ENCODE results near the gene NAV2. TPM values are rescaled to one million over a fixed set of nuclear protein-coding genes. Genes with fewer than 3 reads are reported as not detected.

The NAV2 gene
- total RNA-seq, 2 experiments from 2014 or later, result 2.9 to 4.1 TPM

- H3K9me3 Mint-ChIP-seq, result no peaks in the 10 kb centered on the region
- no peaks in the 10 kb centered on the region for H3K36me3 Mint-ChIP-seq
- ATAC-seq (ENCODE audit: low read depth), result no peak
- DNase-seq, result no peak
- POLR2A ChIA-PET, result no interaction called here
- no peak overlapping the region for H3K27ac Mint-ChIP-seq
- H3K4me3 Mint-ChIP-seq, result no peak overlapping the region
- H3K27me3 Mint-ChIP-seq, result no peaks in the 10 kb centered on the region
- H3K4me1 Mint-ChIP-seq, result no peaks in the 10 kb centered on the region
These were observed 133.0 kb downstream of the NAV2 start for GRCh38 chr11:19845626-19846025.

DNA sequence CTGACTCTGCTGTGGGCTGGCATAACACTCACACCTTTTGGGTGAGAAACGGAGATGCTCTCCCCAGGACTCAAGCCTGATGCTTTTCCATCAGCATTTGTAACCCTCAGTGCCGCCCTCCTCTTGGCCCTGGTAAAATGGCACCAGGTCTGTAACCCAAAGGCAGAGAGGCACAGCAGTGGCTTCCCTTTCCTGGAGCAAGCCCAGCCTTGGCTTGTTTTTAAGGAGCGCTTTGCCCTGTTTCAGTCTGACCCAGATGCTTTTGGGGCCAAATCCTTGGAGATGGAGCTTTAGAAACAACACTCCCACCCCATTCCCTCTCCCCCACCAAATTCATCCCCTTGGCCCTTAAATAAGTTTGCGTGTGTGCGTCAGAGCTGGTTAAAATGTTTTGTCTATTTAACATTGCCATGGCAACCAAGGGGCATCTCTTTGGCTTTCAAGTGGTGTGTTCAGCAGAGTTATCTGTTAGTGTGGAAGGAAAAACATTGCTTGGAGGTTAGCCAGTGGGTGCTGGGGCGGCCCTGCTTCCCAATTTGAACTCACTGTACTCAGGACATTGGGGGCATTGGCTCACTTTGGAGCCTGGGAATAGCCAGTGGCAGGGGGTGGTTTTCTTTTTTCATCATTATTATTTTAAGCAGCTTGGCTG, 134.1 kb downstream of the NAV2 start:
- no peak for ATAC-seq (ENCODE audit: low read depth)
- Mint-ChIP-seq H3K36me3 (no peaks in the 10 kb centered on the region), H3K27ac (no peak overlapping the region), H3K4me1 (no peaks in the 10 kb centered on the region), H3K4me3 (no peak overlapping the region), H3K27me3 (no peaks in the 10 kb centered on the region), H3K9me3 (no peaks in the 10 kb centered on the region)
- POLR2A ChIA-PET, result no interaction called here
- no peak for DNase-seq

DNA sequence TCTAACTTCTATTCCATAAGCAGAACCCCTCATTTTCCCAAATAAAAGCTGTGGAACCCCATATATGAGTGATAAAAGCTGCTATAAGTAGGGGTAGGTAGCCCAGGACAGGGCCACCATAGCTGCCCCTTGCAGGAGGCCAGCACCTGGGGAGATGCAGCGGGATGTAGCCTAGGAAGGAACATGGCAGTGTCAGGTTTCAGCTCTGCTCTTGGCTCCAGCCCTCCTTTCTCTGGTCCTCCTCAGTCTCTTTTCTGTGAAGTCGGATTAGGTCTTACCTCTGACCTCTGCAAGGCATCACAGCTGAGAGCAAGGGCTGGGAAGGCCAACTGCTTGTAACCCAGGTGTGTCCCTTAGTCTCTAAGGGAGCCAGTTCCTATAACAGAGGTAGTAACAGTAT, 135.6 kb downstream of the NAV2 start:
- no peaks in the 10 kb centered on the region for H3K9me3 Mint-ChIP-seq
- H3K36me3 Mint-ChIP-seq, result no peaks in the 10 kb centered on the region
- no peak for ATAC-seq (ENCODE audit: low read depth)
- peaks cover 2% of the 10 kb centered on the region for H3K27me3 Mint-ChIP-seq
- POLR2A ChIA-PET, result no interaction called here
- DNase-seq, result no peak
- H3K27ac Mint-ChIP-seq, result no peak overlapping the region
- H3K4me1 Mint-ChIP-seq, result no peaks in the 10 kb centered on the region
- no peak overlapping the region for H3K4me3 Mint-ChIP-seq

GRCh38 chr11:19849107-19849789, 136.6 kb downstream of the NAV2 start:
- ATAC-seq (ENCODE audit: low read depth) (no peak), DNase-seq (no peak)
- H3K4me1 Mint-ChIP-seq, result no peaks in the 10 kb centered on the region
- H3K27ac Mint-ChIP-seq, result no peak overlapping the region
- H3K4me3 Mint-ChIP-seq, result no peak overlapping the region
- no peaks in the 10 kb centered on the region for H3K36me3 Mint-ChIP-seq
- H3K9me3 Mint-ChIP-seq, result no peaks in the 10 kb centered on the region
- H3K27me3 Mint-ChIP-seq, result peaks cover 10% of the 10 kb centered on the region
- POLR2A ChIA-PET, result no interaction called here

- POLR2A ChIA-PET, result no interaction called here
- Mint-ChIP-seq H3K36me3 (no peaks in the 10 kb centered on the region), H3K4me1 (no peaks in the 10 kb centered on the region), H3K9me3 (peaks cover 1% of the 10 kb centered on the region), H3K4me3 (no peak overlapping the region), H3K27me3 (peaks cover 14% of the 10 kb centered on the region), H3K27ac (no peak overlapping the region)
- ATAC-seq (ENCODE audit: low read depth) (no peak), DNase-seq (no peak)
These were observed 137.4 kb downstream of the NAV2 start for GRCh38 chr11:19849947-19850593.

DNA sequence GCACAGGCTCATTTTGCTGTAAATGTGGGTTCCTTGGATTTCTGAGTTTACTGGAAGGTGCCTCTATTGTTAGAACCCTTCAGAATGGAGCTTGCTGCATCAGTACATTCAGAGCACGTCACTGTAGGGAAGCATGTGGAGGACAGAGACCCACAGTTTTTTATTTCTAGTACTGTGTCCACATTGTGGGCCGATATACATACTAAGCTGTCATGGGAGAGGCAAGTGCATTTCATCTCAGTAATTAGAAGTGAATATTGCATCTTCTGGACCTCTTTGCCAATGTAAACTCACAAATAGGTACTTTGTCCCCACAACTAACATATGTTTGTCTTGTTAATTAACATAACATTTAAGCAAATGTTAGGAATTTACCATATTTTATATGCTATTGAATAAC, 139.7 kb downstream of the NAV2 start:
- DNase-seq (no peak), ATAC-seq (ENCODE audit: low read depth) (no peak)
- POLR2A ChIA-PET, result no interaction called here
- Mint-ChIP-seq H3K9me3 (peaks cover 1% of the 10 kb centered on the region), H3K36me3 (no peaks in the 10 kb centered on the region), H3K27me3 (peaks cover 21% of the 10 kb centered on the region), H3K27ac (no peak overlapping the region), H3K4me3 (no peak overlapping the region), H3K4me1 (no peaks in the 10 kb centered on the region)

DNA sequence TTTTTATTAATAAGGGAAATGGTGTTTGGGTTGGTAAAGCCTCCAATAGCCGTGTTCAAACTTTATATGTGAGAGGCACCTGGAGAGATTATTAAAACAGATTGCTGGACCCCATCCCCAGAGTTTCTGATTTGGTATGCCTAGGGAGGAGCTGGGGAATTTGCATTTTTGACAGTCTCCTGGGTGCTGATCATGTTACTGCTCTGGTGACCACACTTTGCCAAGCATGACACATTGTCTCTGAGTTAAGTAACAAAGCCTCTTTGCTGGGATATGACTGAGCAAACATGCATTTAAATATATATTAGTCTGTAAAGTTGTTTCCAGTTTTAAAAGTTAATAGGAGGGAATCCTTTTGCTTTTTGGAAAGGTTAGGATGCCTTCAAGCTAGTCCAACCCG, 140.4 kb downstream of the NAV2 start:
- Mint-ChIP-seq H3K4me1 (no peaks in the 10 kb centered on the region), H3K27me3 (peaks cover 21% of the 10 kb centered on the region), H3K9me3 (peaks cover 1% of the 10 kb centered on the region), H3K36me3 (no peaks in the 10 kb centered on the region), H3K27ac (no peak overlapping the region), H3K4me3 (no peak overlapping the region)
- POLR2A ChIA-PET, result no interaction called here
- no peak for ATAC-seq (ENCODE audit: low read depth)
- DNase-seq, result no peak

GRCh38 chr11:19853920-19854319, 141.3 kb downstream of the NAV2 start:
- ATAC-seq (ENCODE audit: low read depth) (no peak), DNase-seq (no peak)
- Mint-ChIP-seq H3K4me1 (no peaks in the 10 kb centered on the region), H3K4me3 (no peak overlapping the region), H3K36me3 (no peaks in the 10 kb centered on the region), H3K27me3 (peaks cover 21% of the 10 kb centered on the region), H3K27ac (no peak overlapping the region), H3K9me3 (peaks cover 1% of the 10 kb centered on the region)
- POLR2A ChIA-PET, result no interaction called here

- no peaks in the 10 kb centered on the region for H3K4me1 Mint-ChIP-seq
- ATAC-seq (ENCODE audit: low read depth), result no peak
- H3K27me3 Mint-ChIP-seq, result peaks cover 2% of the 10 kb centered on the region
- no peaks in the 10 kb centered on the region for H3K36me3 Mint-ChIP-seq
- H3K9me3 Mint-ChIP-seq, result no peaks in the 10 kb centered on the region
- no peak overlapping the region for H3K4me3 Mint-ChIP-seq
- no peak for DNase-seq
- POLR2A ChIA-PET, result no interaction called here
- no peak overlapping the region for H3K27ac Mint-ChIP-seq
These were observed 148.5 kb downstream of the NAV2 start for GRCh38 chr11:19861171-19861570.

DNA sequence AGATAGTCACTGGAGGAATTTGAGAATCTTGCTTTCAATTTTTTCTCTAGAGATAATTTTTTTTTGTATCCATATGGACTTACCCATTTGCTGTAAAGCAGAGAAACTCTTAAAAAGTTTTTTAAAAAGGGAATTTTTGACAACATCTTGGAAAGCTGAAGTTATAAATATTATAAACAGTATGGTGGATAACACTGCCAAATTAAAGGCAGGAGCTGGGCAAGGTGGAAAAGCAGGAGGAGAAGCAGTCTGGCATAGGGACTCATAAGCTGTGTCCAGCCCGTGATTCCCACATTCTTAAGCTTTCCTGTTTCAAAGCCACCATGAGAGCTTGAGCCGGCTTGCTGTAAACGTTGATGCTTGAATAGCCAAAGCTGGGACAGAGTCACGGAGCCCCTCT, 149.5 kb downstream of the NAV2 start:
- ATAC-seq (ENCODE audit: low read depth) (no peak), DNase-seq (no peak)
- Mint-ChIP-seq H3K27me3 (peaks cover 2% of the 10 kb centered on the region), H3K36me3 (no peaks in the 10 kb centered on the region), H3K4me1 (no peaks in the 10 kb centered on the region), H3K9me3 (no peaks in the 10 kb centered on the region), H3K4me3 (no peak overlapping the region), H3K27ac (no peak overlapping the region)
- POLR2A ChIA-PET, result no interaction called here

DNA sequence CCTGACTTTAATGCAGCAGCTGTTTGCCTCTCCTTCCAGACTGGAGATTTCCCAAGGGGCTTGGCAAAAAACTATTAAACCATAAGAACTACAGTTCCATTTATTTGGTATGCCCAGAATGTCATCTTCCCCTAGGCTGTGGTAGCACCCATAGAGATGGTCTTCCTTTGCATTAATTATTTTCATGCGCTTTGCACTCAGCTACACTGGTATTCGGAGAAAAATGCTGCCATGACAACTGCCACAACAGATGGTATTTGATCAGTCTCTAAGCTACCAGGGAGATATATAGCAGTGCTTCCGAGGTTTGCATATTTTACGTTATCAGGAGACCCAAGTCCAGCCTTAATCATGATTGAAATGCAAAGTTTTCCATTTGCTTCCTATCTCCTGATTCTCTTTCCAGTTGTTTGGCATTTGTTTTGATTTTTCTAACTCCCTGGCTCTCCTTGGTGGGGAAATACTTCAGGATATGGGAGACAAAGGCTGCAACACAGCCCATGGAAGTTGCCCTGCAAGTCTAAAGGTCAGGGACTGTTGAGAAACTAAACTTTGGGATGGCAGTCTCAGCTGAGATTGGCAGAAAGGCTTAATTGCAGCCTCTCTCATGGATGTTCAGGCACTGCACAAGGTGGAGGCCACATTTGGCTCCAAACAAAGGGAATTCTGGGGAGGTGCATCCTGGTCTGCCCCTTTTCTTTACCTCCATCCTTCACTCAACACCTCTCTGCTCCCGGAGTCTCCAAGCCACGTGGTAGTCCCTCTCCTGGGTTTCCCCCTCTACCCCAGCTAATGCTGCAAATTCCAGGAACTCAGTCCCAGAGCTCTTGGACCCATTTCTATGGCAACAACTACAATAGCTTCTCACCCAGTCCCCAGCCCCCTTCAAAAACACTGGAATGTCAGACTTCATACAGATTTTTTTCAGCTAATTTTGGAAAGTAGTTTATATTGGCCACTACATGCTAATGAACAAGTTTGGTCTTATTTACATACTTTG, 151.8 kb downstream of the NAV2 start:
- DNase-seq (no peak), ATAC-seq (ENCODE audit: low read depth) (no peak)
- Mint-ChIP-seq H3K4me1 (no peaks in the 10 kb centered on the region), H3K27ac (no peak overlapping the region), H3K36me3 (no peaks in the 10 kb centered on the region), H3K4me3 (no peak overlapping the region), H3K27me3 (peaks cover 2% of the 10 kb centered on the region), H3K9me3 (no peaks in the 10 kb centered on the region)
- POLR2A ChIA-PET, result no interaction called here

- Mint-ChIP-seq H3K27ac (no peak overlapping the region), H3K27me3 (peaks cover 2% of the 10 kb centered on the region), H3K4me3 (no peak overlapping the region), H3K9me3 (no peaks in the 10 kb centered on the region), H3K4me1 (no peaks in the 10 kb centered on the region), H3K36me3 (no peaks in the 10 kb centered on the region)
- ATAC-seq (ENCODE audit: low read depth), result no peak
- POLR2A ChIA-PET, result no interaction called here
- DNase-seq, result no peak
These were observed 153.4 kb downstream of the NAV2 start for GRCh38 chr11:19866037-19866436.

DNA sequence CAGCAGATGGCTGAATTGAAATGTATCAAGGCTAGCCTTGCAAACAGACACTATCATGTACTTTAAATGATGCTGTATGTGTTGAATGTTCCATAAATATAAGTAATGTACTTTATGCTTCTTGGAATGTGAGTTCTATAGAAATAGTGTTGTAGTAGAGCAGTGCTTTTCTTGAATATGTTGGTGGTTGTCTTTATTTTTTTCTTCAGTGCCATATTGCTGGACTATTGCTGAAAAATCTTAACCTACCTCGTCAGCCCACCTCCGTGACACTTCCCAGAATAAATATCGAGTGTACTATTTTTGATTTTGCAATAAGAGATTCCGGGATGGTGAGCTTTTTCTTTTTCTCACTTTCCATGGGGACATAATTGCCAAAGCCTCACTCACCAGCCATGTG, 153.9 kb downstream of the NAV2 start:
- POLR2A ChIA-PET, result no interaction called here
- Mint-ChIP-seq H3K27me3 (peaks cover 2% of the 10 kb centered on the region), H3K4me3 (no peak overlapping the region), H3K36me3 (no peaks in the 10 kb centered on the region), H3K4me1 (no peaks in the 10 kb centered on the region), H3K9me3 (no peaks in the 10 kb centered on the region), H3K27ac (no peak overlapping the region)
- no peak for ATAC-seq (ENCODE audit: low read depth)
- DNase-seq, result no peak
